ENCODE data around the gene GTF2A1L.
"Not testable (repeated sequence)": the region's sequence is repeated elsewhere in the genome, so short reads cannot be mapped to it uniquely, and the experiment has no call there.

The GTF2A1L gene

DNA sequence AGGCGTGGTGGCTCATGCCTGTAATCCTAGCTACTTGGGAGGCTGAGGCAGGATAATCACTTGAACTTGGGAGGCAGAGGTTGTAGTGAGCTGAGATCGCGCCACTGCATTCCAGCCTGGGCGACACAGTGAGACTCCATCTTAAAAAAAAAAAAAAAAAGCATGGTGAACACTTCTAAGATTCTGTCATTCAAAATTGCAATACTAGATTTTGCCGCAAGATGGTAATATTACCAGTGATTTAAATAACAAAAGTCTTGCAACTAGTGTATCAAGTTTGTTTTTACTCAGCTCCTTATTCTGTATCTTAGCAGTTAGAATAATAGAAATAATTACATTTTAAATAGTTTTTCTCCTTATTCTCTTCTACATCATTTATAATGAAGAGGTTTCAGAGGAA is 5.0 kb downstream of the GTF2A1L start:
- POLR2A ChIA-PET: not testable (repeated sequence)
- DNase-seq (ENCODE audit: extremely low spot score): peak; percentile 14
- CTCF ChIA-PET: interaction anchor here (0.7 kb wide), 1 partner anchor 17 kb away, joined by 3 read pairs; no protein-coding TSS in a partner anchor
- TF ChIP-seq PKNOX1 (IDR thresholded peaks at IDR 0.05): peak; percentile 51
- TF ChIP-seq ZNF384 (IDR thresholded peaks at IDR 0.05): peak; percentile 94

- no peak for TF ChIP-seq LEF1 (IDR thresholded peaks at IDR 0.05; ENCODE audit: borderline replicate concordance)
- no peak for TF ChIP-seq CTBP1 (IDR thresholded peaks at IDR 0.05; ENCODE audit: borderline replicate concordance)
- no peak for TF ChIP-seq NFRKB (IDR thresholded peaks at IDR 0.05)
- TF ChIP-seq ZNF384 (IDR thresholded peaks at IDR 0.05): no peak
- no peak for TF ChIP-seq FOXA1 (IDR thresholded peaks at IDR 0.05)
- no peak for TF ChIP-seq TARDBP (IDR thresholded peaks at IDR 0.05)
- TF ChIP-seq BHLHE40 (IDR thresholded peaks at IDR 0.05; ENCODE audit: borderline replicate concordance): no peak
- no peak for TF ChIP-seq L3MBTL2 (conservative IDR thresholded peaks at IDR 0.05)
- TF ChIP-seq HDGF (IDR thresholded peaks at IDR 0.05; ENCODE audit: borderline replicate concordance): no peak
- no peak for TF ChIP-seq SUZ12 (IDR thresholded peaks at IDR 0.05)
- TF ChIP-seq SP1 (IDR thresholded peaks at IDR 0.05): no peak
- TF ChIP-seq FOXK2 (IDR thresholded peaks at IDR 0.05): no peak
- TF ChIP-seq FOXM1 (IDR thresholded peaks at IDR 0.05; ENCODE audit: borderline replicate concordance): no peak
- TF ChIP-seq ELF4 (IDR thresholded peaks at IDR 0.05): no peak
- TF ChIP-seq ARNT (IDR thresholded peaks at IDR 0.05): no peak
- no peak for TF ChIP-seq PKNOX1 (IDR thresholded peaks at IDR 0.05)
- ChIA-PET POLR2A (no interaction called here), CTCF (no interaction called here)
- DNase-seq (ENCODE audit: extremely low spot score): no peak
These were observed 7.0 kb downstream of the GTF2A1L start for GRCh38 chr2:48624696-48625095.

GRCh38 chr2:48626047-48626446 is 8.4 kb downstream of the GTF2A1L start:
- CTCF ChIA-PET: no interaction called here
- POLR2A ChIA-PET: no interaction called here
- no peak for TF ChIP-seq FOXK2 (IDR thresholded peaks at IDR 0.05)
- no peak for TF ChIP-seq SP1 (IDR thresholded peaks at IDR 0.05)
- no peak for TF ChIP-seq TARDBP (IDR thresholded peaks at IDR 0.05)
- no peak for TF ChIP-seq HDGF (IDR thresholded peaks at IDR 0.05; ENCODE audit: borderline replicate concordance)
- no peak for TF ChIP-seq ZNF384 (IDR thresholded peaks at IDR 0.05)
- no peak for TF ChIP-seq LEF1 (IDR thresholded peaks at IDR 0.05; ENCODE audit: borderline replicate concordance)
- TF ChIP-seq ELF4 (IDR thresholded peaks at IDR 0.05): no peak
- TF ChIP-seq FOXA1 (IDR thresholded peaks at IDR 0.05): no peak
- TF ChIP-seq ARNT (IDR thresholded peaks at IDR 0.05): no peak
- no peak for TF ChIP-seq NFRKB (IDR thresholded peaks at IDR 0.05)
- TF ChIP-seq L3MBTL2 (conservative IDR thresholded peaks at IDR 0.05): no peak
- no peak for TF ChIP-seq PKNOX1 (IDR thresholded peaks at IDR 0.05)
- no peak for TF ChIP-seq SUZ12 (IDR thresholded peaks at IDR 0.05)
- TF ChIP-seq FOXM1 (IDR thresholded peaks at IDR 0.05; ENCODE audit: borderline replicate concordance): no peak
- no peak for TF ChIP-seq BHLHE40 (IDR thresholded peaks at IDR 0.05; ENCODE audit: borderline replicate concordance)
- no peak for TF ChIP-seq CTBP1 (IDR thresholded peaks at IDR 0.05; ENCODE audit: borderline replicate concordance)

DNA sequence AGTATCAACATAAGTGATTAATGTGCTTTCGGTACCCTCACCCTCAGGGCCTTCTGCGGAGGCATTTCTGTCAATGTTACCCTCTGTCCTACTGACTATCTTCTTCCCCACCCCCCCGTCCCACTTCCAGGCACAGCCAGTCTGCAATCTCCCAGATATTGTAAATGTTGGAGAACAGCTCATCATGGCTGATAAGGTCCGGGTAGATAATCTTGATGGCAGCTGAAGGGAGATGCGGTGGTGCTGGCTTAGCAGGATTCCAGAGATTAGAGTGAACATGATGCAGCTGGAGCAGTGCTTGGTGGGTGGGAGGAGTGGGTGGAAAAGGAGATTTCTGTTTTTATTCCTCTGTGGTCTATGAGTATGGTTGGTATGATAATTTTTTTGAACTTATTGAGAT is 15.5 kb downstream of the GTF2A1L start:
- POLR2A ChIA-PET: no interaction called here
- no peak for DNase-seq (ENCODE audit: extremely low spot score)
- TF ChIP-seq HDGF (IDR thresholded peaks at IDR 0.05; ENCODE audit: borderline replicate concordance) (no peak), ELF4 (IDR thresholded peaks at IDR 0.05) (no peak), NFRKB (IDR thresholded peaks at IDR 0.05) (no peak), FOXA1 (IDR thresholded peaks at IDR 0.05) (no peak), PKNOX1 (IDR thresholded peaks at IDR 0.05) (no peak), L3MBTL2 (conservative IDR thresholded peaks at IDR 0.05) (no peak), ARNT (IDR thresholded peaks at IDR 0.05) (no peak), FOXM1 (IDR thresholded peaks at IDR 0.05; ENCODE audit: borderline replicate concordance) (no peak), SP1 (IDR thresholded peaks at IDR 0.05) (no peak), FOXK2 (IDR thresholded peaks at IDR 0.05) (no peak), BHLHE40 (IDR thresholded peaks at IDR 0.05; ENCODE audit: borderline replicate concordance) (no peak), TARDBP (IDR thresholded peaks at IDR 0.05) (no peak), LEF1 (IDR thresholded peaks at IDR 0.05; ENCODE audit: borderline replicate concordance) (no peak), SUZ12 (IDR thresholded peaks at IDR 0.05) (no peak), CTBP1 (IDR thresholded peaks at IDR 0.05; ENCODE audit: borderline replicate concordance) (no peak)
- CTCF ChIA-PET: no interaction called here

More at GRCh38 chr2:48626047-48626446, 8.4 kb downstream of the GTF2A1L start:
- DNase-seq (ENCODE audit: extremely low spot score): no peak

DNA sequence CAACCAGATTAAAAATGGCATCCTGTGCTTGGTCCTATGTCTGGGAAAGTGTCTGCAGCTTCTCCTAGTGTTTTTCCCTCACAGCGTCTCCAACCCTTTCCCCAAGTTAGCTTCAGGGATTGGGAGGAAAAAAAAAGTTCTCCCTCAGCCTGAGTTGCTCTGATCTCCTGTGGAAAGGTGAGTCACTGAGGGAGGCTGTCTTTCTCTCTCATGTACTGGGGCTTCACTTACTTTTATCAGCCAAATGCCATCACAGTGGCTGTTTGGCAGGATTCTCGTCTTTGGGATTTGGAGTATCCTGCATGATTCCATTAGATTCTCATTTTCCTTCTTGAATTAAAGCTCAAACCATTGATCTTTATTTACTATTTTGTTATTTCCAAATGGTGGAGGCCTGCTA is 18.1 kb downstream of the GTF2A1L start:
- POLR2A ChIA-PET: no interaction called here
- CTCF ChIA-PET: no interaction called here

More for the DNA sequence above, 18.1 kb downstream of the GTF2A1L start:
- DNase-seq (ENCODE audit: extremely low spot score): no peak
- TF ChIP-seq LEF1 (IDR thresholded peaks at IDR 0.05; ENCODE audit: borderline replicate concordance) (no peak), ELF4 (IDR thresholded peaks at IDR 0.05) (no peak), SP1 (IDR thresholded peaks at IDR 0.05) (no peak), SUZ12 (IDR thresholded peaks at IDR 0.05) (no peak), PKNOX1 (IDR thresholded peaks at IDR 0.05) (no peak), ZNF384 (IDR thresholded peaks at IDR 0.05) (no peak), CTBP1 (IDR thresholded peaks at IDR 0.05; ENCODE audit: borderline replicate concordance) (no peak), ARNT (IDR thresholded peaks at IDR 0.05) (no peak), NFRKB (IDR thresholded peaks at IDR 0.05) (no peak), BHLHE40 (IDR thresholded peaks at IDR 0.05; ENCODE audit: borderline replicate concordance) (no peak)

All from HEK293T (cell line).